ENCODE results near the gene R3HDM2.

Gene R3HDM2

DNA sequence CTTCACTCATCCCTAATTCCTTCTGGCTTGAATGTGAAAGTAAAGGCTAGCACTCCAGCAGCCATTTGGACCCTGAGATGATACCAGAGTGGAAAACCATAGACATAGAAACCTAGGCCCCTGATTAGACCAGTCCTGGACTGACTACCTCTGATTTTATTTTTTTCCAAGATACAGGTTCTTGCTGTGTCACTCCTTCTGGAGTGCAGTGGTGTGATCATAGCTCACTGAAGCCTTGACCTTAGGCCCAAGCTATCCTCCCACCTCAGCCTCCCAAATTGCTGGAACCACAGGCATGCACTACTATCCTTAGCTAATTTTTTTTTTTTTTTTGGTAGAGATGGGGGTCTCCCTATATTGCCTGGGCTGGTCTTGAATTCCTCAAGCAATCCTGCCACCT, 105.4 kb downstream of the R3HDM2 start:
- no peak for DNase-seq
- Histone ChIP-seq H2BK5ac (ENCODE audit: low read depth, low read length, poor library complexity) (no peak overlapping the region), H3K23ac (ENCODE audit: low read length) (no peak overlapping the region), H2AFZ (ENCODE audit: insufficient read depth, low read length, poor library complexity) (no peak overlapping the region), H2BK120ac (ENCODE audit: insufficient read depth, low read length, poor library complexity) (no peak overlapping the region), H3K18ac (ENCODE audit: low read length) (no peak overlapping the region), H3K9ac (ENCODE audit: low read length) (no peak overlapping the region), H3K4ac (ENCODE audit: low read depth, low read length) (no peak overlapping the region), H3K4me3 (ENCODE audit: low read depth, low read length) (no peak overlapping the region), H4K91ac (ENCODE audit: low read depth, low read length) (no peak overlapping the region), H3K27me3 (ENCODE audit: insufficient read depth, low read length) (no peaks in the 10 kb centered on the region), H3K79me1 (ENCODE audit: low read length) (no peaks in the 10 kb centered on the region), H2AK5ac (ENCODE audit: low read length) (no peak overlapping the region), H2BK12ac (ENCODE audit: low read length) (no peak overlapping the region), H3K79me2 (ENCODE audit: control insufficient read depth, insufficient read depth, low read length, poor library complexity) (no peaks in the 10 kb centered on the region), H3K9me3 (ENCODE audit: insufficient read depth, low read depth, low read length) (no peaks in the 10 kb centered on the region), H3K4me2 (ENCODE audit: low read length) (no peak overlapping the region), H3K14ac (ENCODE audit: low read length) (no peak overlapping the region), H4K12ac (ENCODE audit: low read depth, low read length) (no peak overlapping the region), H4K8ac (ENCODE audit: low read depth, low read length) (no peak overlapping the region), H3K27ac (ENCODE audit: low read depth, low read length) (no peak overlapping the region), H3K36me3 (ENCODE audit: control insufficient read depth in 1 of 2, insufficient read depth in 2 of 2, low read length in 2 of 2) (peaks cover 0 to 2% of the 10 kb centered on the region in 2 experiments), H3K4me1 (ENCODE audit: control insufficient read depth in 1 of 2, insufficient read depth in 2 of 2, low read length in 2 of 2) (no peaks in the 10 kb centered on the region)

DNA sequence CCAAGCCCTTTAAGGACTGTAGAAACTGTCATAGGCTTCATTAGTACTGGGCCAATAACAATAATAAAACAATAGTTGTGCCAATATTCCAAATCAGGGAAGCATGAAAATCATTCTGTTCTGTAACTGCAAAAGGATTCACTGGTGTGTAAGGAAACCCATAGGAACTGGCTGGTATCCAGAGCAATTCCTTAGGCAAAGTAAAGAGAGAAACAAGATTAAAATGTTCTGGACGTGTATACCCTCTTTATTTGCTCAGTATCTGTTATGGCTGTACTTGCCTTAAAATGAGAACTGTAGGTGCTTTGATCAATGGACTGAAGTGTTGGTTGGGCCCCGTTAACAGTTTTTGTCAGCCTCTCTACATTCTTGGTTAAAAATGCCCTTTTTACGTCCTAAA, 107.4 kb downstream of the R3HDM2 start:
- no peaks in the 10 kb centered on the region for H3K9me3 ChIP-seq (ENCODE audit: insufficient read depth, low read depth, low read length)
- WGBS (ENCODE audit: extremely low coverage, insufficient coverage, insufficient read length), result no CpG with 5 or more reads among the region's 3 CpGs
- H3K79me2 ChIP-seq (ENCODE audit: control insufficient read depth, insufficient read depth, low read length, poor library complexity), result no peaks in the 10 kb centered on the region

DNA sequence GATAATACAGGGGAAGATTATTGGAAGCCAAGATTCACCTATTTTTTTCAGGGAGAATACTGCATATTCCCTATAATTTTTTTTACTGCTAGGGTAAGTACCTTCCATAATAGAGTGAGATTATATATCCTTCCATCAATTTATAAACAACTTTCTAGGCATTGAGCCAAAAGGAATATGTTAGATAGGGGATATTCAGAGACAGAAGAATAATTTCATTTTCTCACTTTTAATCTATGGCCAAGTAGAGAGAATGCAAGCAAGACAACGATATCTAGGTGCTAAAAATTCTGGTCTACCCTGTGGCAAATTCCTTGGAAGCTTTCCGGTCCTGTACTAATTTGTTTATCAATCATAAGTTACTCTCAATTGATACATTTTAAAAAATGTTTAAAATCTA, 110.2 kb downstream of the R3HDM2 start:
- Histone ChIP-seq H3K79me1 (ENCODE audit: low read length) (no peaks in the 10 kb centered on the region), H3K36me3 (ENCODE audit: control insufficient read depth in 1 of 2, insufficient read depth in 2 of 2, low read length in 2 of 2) (no peaks in the 10 kb centered on the region), H3K27ac (ENCODE audit: low read depth, low read length) (no peak overlapping the region), H2AFZ (ENCODE audit: insufficient read depth, low read length, poor library complexity) (no peak overlapping the region), H3K9ac (ENCODE audit: low read length) (no peak overlapping the region), H3K4me2 (ENCODE audit: low read length) (no peak overlapping the region), H2AK5ac (ENCODE audit: low read length) (no peak overlapping the region), H3K18ac (ENCODE audit: low read length) (no peak overlapping the region), H2BK12ac (ENCODE audit: low read length) (no peak overlapping the region), H3K27me3 (ENCODE audit: insufficient read depth, low read length) (no peaks in the 10 kb centered on the region), H4K12ac (ENCODE audit: low read depth, low read length) (no peak overlapping the region), H3K23ac (ENCODE audit: low read length) (no peak overlapping the region), H3K4ac (ENCODE audit: low read depth, low read length) (no peak overlapping the region), H3K79me2 (ENCODE audit: control insufficient read depth, insufficient read depth, low read length, poor library complexity) (no peaks in the 10 kb centered on the region), H2BK5ac (ENCODE audit: low read depth, low read length, poor library complexity) (no peak overlapping the region), H4K91ac (ENCODE audit: low read depth, low read length) (no peak overlapping the region), H3K14ac (ENCODE audit: low read length) (no peak overlapping the region), H3K4me1 (ENCODE audit: control insufficient read depth in 1 of 2, insufficient read depth in 2 of 2, low read length in 2 of 2) (peaks cover 0 to 3% of the 10 kb centered on the region in 2 experiments), H3K4me3 (ENCODE audit: low read depth, low read length) (no peak overlapping the region), H2BK120ac (ENCODE audit: insufficient read depth, low read length, poor library complexity) (no peak overlapping the region), H3K9me3 (ENCODE audit: insufficient read depth, low read depth, low read length) (no peaks in the 10 kb centered on the region), H4K8ac (ENCODE audit: low read depth, low read length) (no peak overlapping the region)
- WGBS (ENCODE audit: extremely low coverage, insufficient coverage, insufficient read length), result no CpG with 5 or more reads among the region's 2 CpGs
- no peak for DNase-seq

More for the DNA sequence above, 107.4 kb downstream of the R3HDM2 start:
- Histone ChIP-seq H3K79me1 (ENCODE audit: low read length) (no peaks in the 10 kb centered on the region), H3K36me3 (ENCODE audit: control insufficient read depth in 1 of 2, insufficient read depth in 2 of 2, low read length in 2 of 2) (peaks cover 0 to under 1% of the 10 kb centered on the region in 2 experiments), H3K18ac (ENCODE audit: low read length) (no peak overlapping the region), H3K14ac (ENCODE audit: low read length) (no peak overlapping the region), H3K27me3 (ENCODE audit: insufficient read depth, low read length) (no peaks in the 10 kb centered on the region), H2BK12ac (ENCODE audit: low read length) (no peak overlapping the region), H3K4ac (ENCODE audit: low read depth, low read length) (no peak overlapping the region), H3K27ac (ENCODE audit: low read depth, low read length) (no peak overlapping the region), H3K9ac (ENCODE audit: low read length) (no peak overlapping the region), H3K4me1 (ENCODE audit: control insufficient read depth in 1 of 2, insufficient read depth in 2 of 2, low read length in 2 of 2) (peaks cover 0 to 3% of the 10 kb centered on the region in 2 experiments), H4K12ac (ENCODE audit: low read depth, low read length) (no peak overlapping the region), H2AK5ac (ENCODE audit: low read length) (no peak overlapping the region), H2AFZ (ENCODE audit: insufficient read depth, low read length, poor library complexity) (no peak overlapping the region), H3K4me2 (ENCODE audit: low read length) (no peak overlapping the region), H2BK5ac (ENCODE audit: low read depth, low read length, poor library complexity) (no peak overlapping the region), H3K23ac (ENCODE audit: low read length) (no peak overlapping the region), H4K8ac (ENCODE audit: low read depth, low read length) (no peak overlapping the region), H4K91ac (ENCODE audit: low read depth, low read length) (no peak overlapping the region), H3K4me3 (ENCODE audit: low read depth, low read length) (no peak overlapping the region), H2BK120ac (ENCODE audit: insufficient read depth, low read length, poor library complexity) (no peak overlapping the region)
- no peak for DNase-seq

DNA sequence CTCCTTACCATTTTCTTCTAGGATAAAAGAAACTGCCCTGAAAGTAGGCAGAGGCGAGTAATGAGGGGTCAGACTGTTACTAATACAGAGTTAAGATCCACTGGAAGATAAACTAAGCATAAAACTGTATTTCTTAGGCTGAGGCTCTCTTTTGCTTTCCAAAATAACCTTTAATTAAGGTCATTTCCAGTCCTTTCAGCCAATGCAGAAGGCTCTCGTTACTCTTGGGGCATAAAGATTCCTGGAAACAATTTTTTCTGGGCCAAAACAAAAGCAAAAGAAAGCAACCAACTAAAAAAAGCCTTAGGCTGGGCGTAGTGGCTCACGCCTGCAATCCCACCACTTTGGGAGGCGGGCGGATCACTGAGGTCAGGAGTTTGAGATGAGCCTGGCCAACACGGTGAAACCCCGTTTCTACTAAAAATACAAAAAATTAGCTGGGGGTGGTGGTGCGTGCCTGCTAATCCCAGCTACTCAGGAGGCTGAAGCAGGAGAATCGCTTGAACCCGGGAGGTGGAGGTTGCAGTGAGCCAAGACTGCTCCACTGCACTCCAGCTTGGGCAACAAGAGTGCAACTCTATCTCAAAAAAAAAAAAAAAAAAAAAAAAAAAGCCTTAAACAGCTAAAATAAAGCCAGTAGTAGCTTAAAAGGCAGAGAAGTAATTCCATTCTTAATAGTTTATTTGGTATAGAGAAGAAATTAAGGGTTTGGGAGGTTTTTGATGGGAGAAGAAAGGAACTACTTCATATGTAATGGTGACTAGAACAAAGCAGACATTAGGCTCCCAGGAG, 111.0 kb downstream of the R3HDM2 start:
- H2BK120ac ChIP-seq (ENCODE audit: insufficient read depth, low read length, poor library complexity), result no peak overlapping the region
- no peak overlapping the region for H4K91ac ChIP-seq (ENCODE audit: low read depth, low read length)
- no peak overlapping the region for H4K8ac ChIP-seq (ENCODE audit: low read depth, low read length)
- no peak overlapping the region for H3K4ac ChIP-seq (ENCODE audit: low read depth, low read length)
- H3K4me1 ChIP-seq (ENCODE audit: control insufficient read depth in 1 of 2, insufficient read depth in 2 of 2, low read length in 2 of 2), result peaks cover 0 to 3% of the 10 kb centered on the region in 2 experiments
- no peak overlapping the region for H3K4me3 ChIP-seq (ENCODE audit: low read depth, low read length)
- no peak overlapping the region for H3K14ac ChIP-seq (ENCODE audit: low read length)
- H2AK5ac ChIP-seq (ENCODE audit: low read length), result no peak overlapping the region
- no peak overlapping the region for H4K12ac ChIP-seq (ENCODE audit: low read depth, low read length)
- no peaks in the 10 kb centered on the region for H3K27me3 ChIP-seq (ENCODE audit: insufficient read depth, low read length)
- H2BK5ac ChIP-seq (ENCODE audit: low read depth, low read length, poor library complexity), result no peak overlapping the region
- no peak overlapping the region for H3K23ac ChIP-seq (ENCODE audit: low read length)
- no peaks in the 10 kb centered on the region for H3K36me3 ChIP-seq (ENCODE audit: control insufficient read depth in 1 of 2, insufficient read depth in 2 of 2, low read length in 2 of 2)
- H3K9me3 ChIP-seq (ENCODE audit: insufficient read depth, low read depth, low read length), result no peaks in the 10 kb centered on the region
- H3K79me1 ChIP-seq (ENCODE audit: low read length), result no peaks in the 10 kb centered on the region
- DNase-seq, result no peak
- H3K9ac ChIP-seq (ENCODE audit: low read length), result no peak overlapping the region
- H3K18ac ChIP-seq (ENCODE audit: low read length), result no peak overlapping the region
- no peak overlapping the region for H2BK12ac ChIP-seq (ENCODE audit: low read length)
- no peak overlapping the region for H2AFZ ChIP-seq (ENCODE audit: insufficient read depth, low read length, poor library complexity)
- H3K79me2 ChIP-seq (ENCODE audit: control insufficient read depth, insufficient read depth, low read length, poor library complexity), result no peaks in the 10 kb centered on the region
- no CpG with 5 or more reads among the region's 11 CpGs for WGBS (ENCODE audit: extremely low coverage, insufficient coverage, insufficient read length)
- no peak overlapping the region for H3K4me2 ChIP-seq (ENCODE audit: low read length)
- H3K27ac ChIP-seq (ENCODE audit: low read depth, low read length), result no peak overlapping the region

All from trophoblast cell (in vitro differentiated cells and primary cell).